CD4-positive, alpha-beta T cell (primary cell): Measurements from ENCODE around the gene COL5A1. TPM values are rescaled to one million over a fixed set of nuclear protein-coding genes. Genes with fewer than 3 reads are reported as not detected.

Experiments used
- ATAC-seq: fragments of 200-7000 bp; cut with Tn5 transposase; one replicate; pipeline ENCODE4 v1.10.0; 2022; ENCODE audit warnings: mild to moderate bottlenecking; ENCODE audit not compliant: poor library complexity
- CTCF ChIA-PET: fragments of 350-600 bp; sonication (Branson Sonifier 250); formaldehyde crosslinking; loops from one replicate; lab custom pipeline; 2021; ENCODE audit warnings: antibody characterized with exemption, inconsistent platforms; lab: Charles Lee
- POLR2A ChIA-PET: fragments of 350-600 bp; sonication (Branson Sonifier 250); formaldehyde crosslinking; loops from one replicate; lab custom pipeline; 2021; ENCODE audit warnings: antibody characterized with exemption, inconsistent platforms; lab: Charles Lee
- DNase-seq, 14 experiments: peaks; one replicate each; pipeline ENCODE4 v3.0.0-alpha.2; 2013 to 2020; ENCODE audit warnings: mixed read lengths in 2 of 14
- H3K27ac ChIP-seq, 2 donors: one replicate each; pipeline versions ENCODE4 v1.5.1 to v1.7.0; 2013; ENCODE audit warnings: low read length in 2 of 2, low read depth in 1 of 2, mild to moderate bottlenecking in 1 of 2
- H3K27me3 ChIP-seq, 2 experiments: 1 replicate in 1 of 2; 2 replicates in 1 of 2; pipeline versions ENCODE4 v1.6.1 to v1.7.0; 2013; ENCODE audit warnings: low read length in 2 of 2, control low read depth in 1 of 2, mild to moderate bottlenecking in 1 of 2, moderate library complexity in 1 of 2; ENCODE audit not compliant: insufficient read depth in 2 of 2, control insufficient read depth in 1 of 2
- H3K36me3 ChIP-seq: one replicate; pipeline ENCODE4 v1.6.1; 2013; ENCODE audit warnings: low read length, control low read depth; ENCODE audit not compliant: insufficient read depth
- H3K4me1 ChIP-seq: one replicate; pipeline ENCODE4 v1.6.1; 2013; ENCODE audit warnings: low read length, control low read depth; ENCODE audit not compliant: insufficient read depth
- H3K4me3 ChIP-seq: one replicate; pipeline ENCODE4 v1.5.1; 2013; ENCODE audit warnings: mild to moderate bottlenecking, low read length, moderate library complexity
- H3K9me3 ChIP-seq, 2 experiments: 1 replicate in 1 of 2; 2 replicates in 1 of 2; pipeline versions ENCODE4 v1.6.1 to v1.7.0; 2013; ENCODE audit warnings: low read length in 2 of 2, mild to moderate bottlenecking in 2 of 2, control low read depth in 1 of 2, moderate library complexity in 1 of 2; ENCODE audit not compliant: control insufficient read depth in 1 of 2, insufficient read depth in 1 of 2
- H3K27ac Mint-ChIP-seq: one replicate; pipeline ENCODE4 v1.8.0; 2020; ENCODE audit warnings: mixed read lengths
- H3K27me3 Mint-ChIP-seq: one replicate; pipeline ENCODE4 v1.8.0; 2021; ENCODE audit warnings: mixed read lengths
- H3K36me3 Mint-ChIP-seq: one replicate; pipeline ENCODE4 v1.8.0; 2021; ENCODE audit warnings: low read depth, mixed read lengths
- H3K4me1 Mint-ChIP-seq: one replicate; pipeline ENCODE4 v1.8.0; 2021; ENCODE audit warnings: low read depth, mixed read lengths
- H3K4me3 Mint-ChIP-seq: one replicate; pipeline ENCODE4 v1.8.0; 2020; ENCODE audit warnings: mild to moderate bottlenecking, mixed read lengths
- H3K9me3 Mint-ChIP-seq: one replicate; pipeline ENCODE4 v1.8.0; 2020; ENCODE audit warnings: mixed read lengths
- intact Hi-C, 2 experiments: fragments of 100-400 bp; cut with DNase I in 1 of 2; cut with micrococcal nuclease in 1 of 2; formaldehyde crosslinking; loops; one replicate each; pipeline versions ENCODE4 v1.15.1 to v1.9.0; 2023 to 2025; cut with DNase I, micrococcal nuclease
- total RNA-seq, 174 experiments: library from RNA in 2 of 174; stranded (reverse) in 2 of 174; gene quantifications; one replicate each; pipeline ENCODE4 v1.2.3 and lab custom pipeline; 2021 to 2026
- TF ChIP-seq, protein P1 (sequence below): fragments of 200-600 bp; IDR thresholded peaks from one replicate; pipeline ENCODE4 v1.8.0; 2022; ENCODE audit warnings: antibody characterized with exemption, mild to moderate bottlenecking

COL5A1 gene
- total RNA-seq, 2 experiments from 2014 or later, result 0.41 to 0.50 TPM

DNA sequence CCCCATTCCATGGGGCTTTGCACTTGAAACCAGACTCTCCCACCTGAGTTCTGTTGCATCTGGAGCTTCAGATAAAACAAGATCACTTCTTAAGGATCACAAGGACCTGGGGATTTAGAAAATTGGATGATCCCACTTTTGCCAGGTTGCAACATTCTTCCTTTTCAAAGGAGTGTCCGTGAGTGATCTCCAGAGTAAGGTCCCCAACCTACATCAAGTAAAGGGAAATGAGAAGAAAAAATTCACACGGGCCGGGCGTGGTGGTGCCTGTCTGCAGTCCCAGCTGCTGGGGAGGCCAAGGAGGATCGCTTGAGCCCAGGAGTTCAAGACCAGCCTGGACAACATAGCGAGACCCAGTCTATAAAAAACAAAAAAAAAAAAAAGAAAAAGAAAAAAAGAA, 41.2 kb upstream of the COL5A1 start:
- H3K27me3 ChIP-seq, result peaks cover 0 to 13% of the 10 kb centered on the region in 2 experiments
- H3K9me3 ChIP-seq, result peaks cover 0 to 16% of the 10 kb centered on the region in 2 experiments
- Mint-ChIP-seq H3K27me3 (peaks cover 8% of the 10 kb centered on the region), H3K9me3 (no peaks in the 10 kb centered on the region), H3K27ac (no peak overlapping the region), H3K36me3 (no peaks in the 10 kb centered on the region), H3K4me1 (no peaks in the 10 kb centered on the region), H3K4me3 (no peak overlapping the region)
- TF ChIP-seq, protein P1, sequence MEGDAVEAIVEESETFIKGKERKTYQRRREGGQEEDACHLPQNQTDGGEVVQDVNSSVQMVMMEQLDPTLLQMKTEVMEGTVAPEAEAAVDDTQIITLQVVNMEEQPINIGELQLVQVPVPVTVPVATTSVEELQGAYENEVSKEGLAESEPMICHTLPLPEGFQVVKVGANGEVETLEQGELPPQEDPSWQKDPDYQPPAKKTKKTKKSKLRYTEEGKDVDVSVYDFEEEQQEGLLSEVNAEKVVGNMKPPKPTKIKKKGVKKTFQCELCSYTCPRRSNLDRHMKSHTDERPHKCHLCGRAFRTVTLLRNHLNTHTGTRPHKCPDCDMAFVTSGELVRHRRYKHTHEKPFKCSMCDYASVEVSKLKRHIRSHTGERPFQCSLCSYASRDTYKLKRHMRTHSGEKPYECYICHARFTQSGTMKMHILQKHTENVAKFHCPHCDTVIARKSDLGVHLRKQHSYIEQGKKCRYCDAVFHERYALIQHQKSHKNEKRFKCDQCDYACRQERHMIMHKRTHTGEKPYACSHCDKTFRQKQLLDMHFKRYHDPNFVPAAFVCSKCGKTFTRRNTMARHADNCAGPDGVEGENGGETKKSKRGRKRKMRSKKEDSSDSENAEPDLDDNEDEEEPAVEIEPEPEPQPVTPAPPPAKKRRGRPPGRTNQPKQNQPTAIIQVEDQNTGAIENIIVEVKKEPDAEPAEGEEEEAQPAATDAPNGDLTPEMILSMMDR, result no peak
- H3K27ac ChIP-seq, result no peak overlapping the region
- H3K36me3 ChIP-seq, result no peaks in the 10 kb centered on the region
- ATAC-seq, result no peak
- intact Hi-C loops, result no loop called here
- no peaks in the 10 kb centered on the region for H3K4me1 ChIP-seq
- DNase-seq, result no peak
- CTCF ChIA-PET, result no interaction called here
- POLR2A ChIA-PET, result no interaction called here
- H3K4me3 ChIP-seq, result no peak overlapping the region

DNA sequence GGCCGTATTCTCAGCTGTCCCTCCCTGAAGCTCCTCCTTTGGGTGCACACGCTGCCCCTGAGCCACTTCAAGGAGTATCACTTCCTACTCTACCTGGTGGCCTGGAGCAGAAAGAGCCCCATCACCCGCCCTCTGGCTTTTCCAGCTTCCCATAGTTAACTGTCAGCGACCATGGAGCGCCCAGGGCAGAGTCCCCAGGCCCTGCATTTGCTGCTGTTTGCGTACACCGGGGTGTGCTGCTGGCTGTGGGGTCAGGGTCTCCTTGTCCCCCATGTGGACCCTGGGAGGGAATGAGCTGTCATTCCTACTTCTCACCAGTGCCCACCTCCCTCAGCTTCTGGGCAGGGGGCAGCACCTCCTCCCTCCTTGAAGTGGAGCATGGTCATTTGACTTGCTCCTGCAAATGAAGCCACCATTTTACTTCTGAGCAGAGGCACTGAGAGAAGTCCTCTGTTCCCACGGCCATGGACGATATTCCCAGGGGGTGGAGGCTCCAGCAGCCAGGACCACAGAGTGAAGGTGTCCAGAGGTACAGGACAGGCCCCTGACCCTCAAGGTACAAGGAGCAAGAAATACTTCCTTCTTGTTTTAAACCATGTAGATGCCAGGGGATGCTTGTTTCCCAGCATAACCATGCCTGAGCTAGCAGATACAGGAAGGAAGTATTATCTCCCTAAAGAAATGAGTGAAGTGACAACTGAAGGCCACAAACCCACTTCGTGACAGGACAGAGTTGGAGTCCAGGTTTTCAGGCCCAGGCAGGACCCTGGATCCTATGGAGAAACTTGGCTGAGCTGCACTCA, 40.6 kb upstream of the COL5A1 start:
- H3K4me3 ChIP-seq, result no peak overlapping the region
- TF ChIP-seq, protein P1, result no peak
- DNase-seq, result peak in 1 of 14 experiments; percentile 11
- CTCF ChIA-PET, result no interaction called here
- H3K4me1 ChIP-seq, result no peaks in the 10 kb centered on the region
- Mint-ChIP-seq H3K27me3 (peaks cover 8% of the 10 kb centered on the region), H3K36me3 (no peaks in the 10 kb centered on the region), H3K4me3 (no peak overlapping the region), H3K9me3 (no peaks in the 10 kb centered on the region), H3K27ac (no peak overlapping the region), H3K4me1 (no peaks in the 10 kb centered on the region)
- no peak for ATAC-seq
- intact Hi-C loops, result no loop called here
- peaks cover 0 to 16% of the 10 kb centered on the region in 2 experiments for H3K9me3 ChIP-seq
- no peak overlapping the region for H3K27ac ChIP-seq
- H3K36me3 ChIP-seq, result no peaks in the 10 kb centered on the region
- H3K27me3 ChIP-seq, result peaks cover 0 to 13% of the 10 kb centered on the region in 2 experiments
- POLR2A ChIA-PET, result no interaction called here

DNA sequence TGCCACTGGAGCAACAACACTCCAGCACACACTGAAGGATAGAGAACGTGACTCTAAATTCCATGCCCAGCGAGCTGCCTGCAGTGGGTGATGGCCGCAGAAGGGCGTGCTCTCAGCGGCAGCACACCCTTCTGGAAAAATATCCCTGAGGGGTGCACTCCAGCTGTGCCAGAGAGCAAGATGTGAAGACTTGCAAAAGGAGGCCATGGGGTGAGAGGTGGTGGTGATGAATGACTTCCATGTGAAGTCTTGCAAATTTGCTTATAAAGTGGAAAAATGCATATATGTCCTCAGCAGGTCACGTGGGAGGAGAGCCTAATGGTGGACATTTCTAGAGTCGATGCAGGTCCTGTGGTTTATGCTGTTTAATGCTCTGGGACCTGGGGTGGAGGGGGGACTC, 39.8 kb upstream of the COL5A1 start:
- H3K9me3 ChIP-seq, result peaks cover 0 to 16% of the 10 kb centered on the region in 2 experiments
- TF ChIP-seq, protein P1, result no peak
- no peak overlapping the region for H3K4me3 Mint-ChIP-seq
- H3K4me1 Mint-ChIP-seq, result no peaks in the 10 kb centered on the region
- H3K27me3 Mint-ChIP-seq, result peaks cover 8% of the 10 kb centered on the region
- no peak overlapping the region for H3K27ac Mint-ChIP-seq
- H3K9me3 Mint-ChIP-seq, result no peaks in the 10 kb centered on the region
- no peak overlapping the region for H3K27ac ChIP-seq
- H3K27me3 ChIP-seq, result peaks cover 0 to 13% of the 10 kb centered on the region in 2 experiments
- POLR2A ChIA-PET, result no interaction called here
- CTCF ChIA-PET, result no interaction called here
- no peaks in the 10 kb centered on the region for H3K36me3 ChIP-seq
- peak in 1 of 14 experiments; percentile 0 for DNase-seq
- H3K4me1 ChIP-seq, result no peaks in the 10 kb centered on the region
- ATAC-seq, result no peak
- intact Hi-C loops, result no loop called here
- H3K4me3 ChIP-seq, result no peak overlapping the region
- H3K36me3 Mint-ChIP-seq, result no peaks in the 10 kb centered on the region
